GM21360 (cell line): ENCODE measurements around the gene PRPF18.
"Not testable (repeated sequence)": the region's sequence is repeated elsewhere in the genome, so short reads cannot be mapped to it uniquely, and the experiment has no call there.

Experiments used
- ATAC-seq: cut with Tn5 transposase; IDR thresholded peaks from one replicate; pipeline ENCODE4 v1.9.1; 2021; ENCODE audit warnings: mild to moderate bottlenecking, moderate library complexity; ENCODE audit not compliant: unreplicated experiment

The PRPF18 gene

GRCh38 chr10:13586676-13587355, at the start of gene PRPF18:
TSS of gene PRPF18 (plus strand) at chr10:13586965. CDS start at chr10:13587087, 122 bp downstream.
- ATAC-seq: peak; percentile 99

- not testable (repeated sequence) for ATAC-seq
Observed at GRCh38 chr10:13537985-13538384, 48.8 kb upstream of the PRPF18 start.

GRCh38 chr10:13542533-13542932, 44.2 kb upstream of the PRPF18 start:
- ATAC-seq: no peak

GRCh38 chr10:13550802-13551201, 36.0 kb upstream of the PRPF18 start:
- no peak for ATAC-seq

GRCh38 chr10:13555884-13556510, 30.8 kb upstream of the PRPF18 start:
- no peak for ATAC-seq

GRCh38 chr10:13559124-13559700, 27.6 kb upstream of the PRPF18 start:
- no peak for ATAC-seq

- ATAC-seq: no peak
Observed at GRCh38 chr10:13560597-13560996, 26.2 kb upstream of the PRPF18 start.

- ATAC-seq: no peak
Observed at GRCh38 chr10:13563481-13564445, 23.0 kb upstream of the PRPF18 start.

- no peak for ATAC-seq
Observed at GRCh38 chr10:13564576-13564975, 22.2 kb upstream of the PRPF18 start.

- no peak for ATAC-seq
Observed at GRCh38 chr10:13567030-13567429, 19.7 kb upstream of the PRPF18 start.

GRCh38 chr10:13571541-13571940, 15.2 kb upstream of the PRPF18 start:
- ATAC-seq: no peak

GRCh38 chr10:13573960-13574359, 12.8 kb upstream of the PRPF18 start:
- ATAC-seq: no peak

- no peak for ATAC-seq
Observed at GRCh38 chr10:13585195-13585751, 1.5 kb upstream of the PRPF18 start.

GRCh38 chr10:13585943-13586342, 822 bp upstream of the PRPF18 start:
- no peak for ATAC-seq

GRCh38 chr10:13587391-13587790, 626 bp downstream of the PRPF18 start:
- ATAC-seq: no peak

- ATAC-seq: no peak
Observed at GRCh38 chr10:13589316-13589715, 2.6 kb downstream of the PRPF18 start.

GRCh38 chr10:13590886-13591285, 4.1 kb downstream of the PRPF18 start:
- ATAC-seq: no peak

GRCh38 chr10:13592306-13592705, 5.5 kb downstream of the PRPF18 start:
- no peak for ATAC-seq

GRCh38 chr10:13593535-13593934, 6.8 kb downstream of the PRPF18 start:
- ATAC-seq: no peak

GRCh38 chr10:13594641-13595040, 7.9 kb downstream of the PRPF18 start:
- no peak for ATAC-seq

- no peak for ATAC-seq
Observed at GRCh38 chr10:13597909-13598308, 11.1 kb downstream of the PRPF18 start.
